Glutamatergic neuron (in vitro differentiated cells): ENCODE measurements around the gene ATRN. TPM values are rescaled to one million over a fixed set of nuclear protein-coding genes. Genes with fewer than 3 reads are reported as not detected.

ENCODE experiments used
- DNase-seq: peaks from one replicate; pipeline ENCODE4 v3.0.0; 2022
- H3K27ac Mint-ChIP-seq: one replicate; pipeline ENCODE4 v1.8.0; 2020; ENCODE audit warnings: mild to moderate bottlenecking, mixed read lengths, inconsistent platforms; ENCODE audit not compliant: unreplicated experiment
- H3K27me3 Mint-ChIP-seq: one replicate; pipeline ENCODE4 v1.8.0; 2020; ENCODE audit warnings: mild to moderate bottlenecking, moderate library complexity, mixed read lengths, inconsistent platforms; ENCODE audit not compliant: unreplicated experiment
- H3K36me3 Mint-ChIP-seq: one replicate; pipeline ENCODE4 v1.8.0; 2020; ENCODE audit warnings: mild to moderate bottlenecking, mixed read lengths, inconsistent platforms; ENCODE audit not compliant: unreplicated experiment
- H3K4me1 Mint-ChIP-seq: one replicate; pipeline ENCODE4 v1.8.0; 2020; ENCODE audit warnings: mild to moderate bottlenecking, low read depth, mixed read lengths, inconsistent platforms; ENCODE audit not compliant: unreplicated experiment
- H3K4me3 Mint-ChIP-seq: one replicate; pipeline ENCODE4 v1.8.0; 2020; ENCODE audit warnings: mild to moderate bottlenecking, mixed read lengths, inconsistent platforms; ENCODE audit not compliant: unreplicated experiment
- H3K9me3 Mint-ChIP-seq: one replicate; pipeline ENCODE4 v1.8.0; 2020; ENCODE audit warnings: mild to moderate bottlenecking, moderate library complexity, mixed read lengths, inconsistent platforms; ENCODE audit not compliant: unreplicated experiment
- CTCF ChIP-seq: fragments of 200-600 bp; sonication (generic); IDR thresholded peaks from one replicate; pipeline ENCODE4 v1.5.0; 2021; ENCODE audit not compliant: partially characterized antibody, unreplicated experiment
- total RNA-seq: library from RNA; stranded (reverse); fragmentation: NEBNext Ultra II Directional; extraction: Animal tissue kit (Norgen Biotek cat#: 25700); gene quantifications from one replicate; pipeline ENCODE4 v1.2.1, GENCODE V29; 2021; ENCODE audit not compliant: unreplicated experiment

Gene ATRN
- total RNA-seq, 1 donor from 2014 or later = 31.1 TPM

- peaks cover 10% of the 10 kb centered on the region for H3K27me3 Mint-ChIP-seq
- H3K27ac Mint-ChIP-seq = no peak overlapping the region
- peaks cover 5% of the 10 kb centered on the region for H3K9me3 Mint-ChIP-seq
- H3K4me3 Mint-ChIP-seq = no peak overlapping the region
- DNase-seq = no peak
- peaks cover 2% of the 10 kb centered on the region for H3K4me1 Mint-ChIP-seq
- H3K36me3 Mint-ChIP-seq = no peaks in the 10 kb centered on the region
- no peak for TF ChIP-seq CTCF
These were observed 216.8 kb downstream of the ATRN start for GRCh38 chr20:3687655-3688054.

GRCh38 chr20:3689978-3690377, 219.2 kb downstream of the ATRN start:
- TF ChIP-seq CTCF = no peak
- Mint-ChIP-seq H3K36me3 (no peaks in the 10 kb centered on the region), H3K27me3 (peaks cover 8% of the 10 kb centered on the region), H3K9me3 (peaks cover 6% of the 10 kb centered on the region), H3K4me1 (peaks cover 2% of the 10 kb centered on the region), H3K27ac (no peak overlapping the region), H3K4me3 (no peak overlapping the region)
- DNase-seq = no peak

GRCh38 chr20:3690413-3690812, 219.6 kb downstream of the ATRN start:
- Mint-ChIP-seq H3K36me3 (no peaks in the 10 kb centered on the region), H3K4me1 (peaks cover 2% of the 10 kb centered on the region), H3K9me3 (peaks cover 6% of the 10 kb centered on the region), H3K27ac (no peak overlapping the region), H3K27me3 (peaks cover 8% of the 10 kb centered on the region), H3K4me3 (no peak overlapping the region)
- no peak for DNase-seq
- TF ChIP-seq CTCF = no peak

- no peak for DNase-seq
- no peak overlapping the region for H3K27ac Mint-ChIP-seq
- no peak overlapping the region for H3K4me3 Mint-ChIP-seq
- H3K27me3 Mint-ChIP-seq = peaks cover 6% of the 10 kb centered on the region
- no peak for TF ChIP-seq CTCF
- peaks cover 2% of the 10 kb centered on the region for H3K4me1 Mint-ChIP-seq
- H3K36me3 Mint-ChIP-seq = no peaks in the 10 kb centered on the region
- peaks cover 3% of the 10 kb centered on the region for H3K9me3 Mint-ChIP-seq
These were observed 220.5 kb downstream of the ATRN start for GRCh38 chr20:3691306-3691705.

- DNase-seq = no peak
- peaks cover 2% of the 10 kb centered on the region for H3K27me3 Mint-ChIP-seq
- no peaks in the 10 kb centered on the region for H3K4me1 Mint-ChIP-seq
- H3K4me3 Mint-ChIP-seq = no peak overlapping the region
- H3K36me3 Mint-ChIP-seq = no peaks in the 10 kb centered on the region
- TF ChIP-seq CTCF = no peak
- peaks cover 3% of the 10 kb centered on the region for H3K9me3 Mint-ChIP-seq
- H3K27ac Mint-ChIP-seq = no peak overlapping the region
These were observed 221.1 kb downstream of the ATRN start for GRCh38 chr20:3691897-3692296.
